ENCODE measurements around the gene LBP. TPM values are rescaled to one million over a fixed set of nuclear protein-coding genes. Genes with fewer than 3 reads are reported as not detected.

Gene LBP
- total and polyA plus RNA-seq, 10 donors = 0.09 to 0.13 (median 0.11) TPM; not detected in 7

DNA sequence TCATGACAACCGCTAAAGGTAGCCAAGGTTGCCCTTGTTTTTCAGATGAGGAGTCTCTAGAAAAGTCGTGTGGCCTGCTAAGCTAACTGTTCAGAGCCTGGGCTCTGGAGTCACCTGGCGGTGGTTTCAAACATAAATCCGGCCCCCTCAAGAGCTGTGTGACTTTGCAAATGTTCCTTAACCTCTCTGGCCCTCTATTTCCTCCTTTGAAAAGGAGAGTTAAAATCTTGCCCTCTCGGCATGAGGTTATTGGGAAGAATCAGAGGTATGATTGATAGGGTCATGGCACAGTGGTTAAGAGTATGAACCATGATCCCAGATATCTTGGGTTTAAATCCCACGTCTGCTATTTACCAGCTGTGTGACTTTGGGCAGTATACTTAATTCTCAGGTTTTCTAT lies 5.6 kb upstream of the LBP start:
- WGBS, 5 donors = 73 to 91% (median 84%) methylated on average over 6 of the region's 6 CpGs
- Histone ChIP-seq H3K27ac (no peak overlapping the region), H3K27me3 (replicated peaks in 1 of 7) (peaks cover 0 to 32% (median 0%) of the 10 kb centered on the region in 7 donors), H3K4me1 (no peaks in the 10 kb centered on the region), H3K4me3 (no peak overlapping the region), H3K9me3 (peaks cover 0 to 20% (median 12%) of the 10 kb centered on the region in 8 donors), H3K36me3 (peaks cover 0 to 17% (median 0%) of the 10 kb centered on the region in 6 donors)
- no peak for DNase-seq
- intact Hi-C loops (cut with DNase I; ENCODE audit: low total_unique reads) = no loop called here
- no peak for TF ChIP-seq POLR2AphosphoS5 (IDR thresholded peaks at IDR 0.05)
- TF ChIP-seq POLR2A (IDR thresholded peaks at IDR 0.05) = no peak
- no peak for TF ChIP-seq CTCF (IDR thresholded peaks at IDR 0.05 in 8 of 11, conservative IDR thresholded peaks at IDR 0.05 in 3 of 11)

GRCh38 chr20:38342216-38342615 lies 4.1 kb upstream of the LBP start:
- TF ChIP-seq POLR2AphosphoS5 (IDR thresholded peaks at IDR 0.05) = no peak
- TF ChIP-seq CTCF (IDR thresholded peaks at IDR 0.05 in 8 of 11, conservative IDR thresholded peaks at IDR 0.05 in 3 of 11) = no peak
- TF ChIP-seq POLR2A (IDR thresholded peaks at IDR 0.05) = no peak
- intact Hi-C loops (cut with DNase I; ENCODE audit: low total_unique reads) = no loop called here
- no peak for DNase-seq
- Histone ChIP-seq H3K9me3 (peaks cover 0 to 20% (median 12%) of the 10 kb centered on the region in 8 donors), H3K4me3 (no peak overlapping the region), H3K4me1 (no peaks in the 10 kb centered on the region), H3K36me3 (peaks cover 0 to 2% (median 0%) of the 10 kb centered on the region in 6 donors), H3K27ac (no peak overlapping the region), H3K27me3 (replicated peaks in 1 of 7) (peaks cover 0 to 19% (median 0%) of the 10 kb centered on the region in 7 donors)
- 56 to 62% (median 60%) methylated on average over 7 of the region's 7 CpGs for WGBS, 5 donors

DNA sequence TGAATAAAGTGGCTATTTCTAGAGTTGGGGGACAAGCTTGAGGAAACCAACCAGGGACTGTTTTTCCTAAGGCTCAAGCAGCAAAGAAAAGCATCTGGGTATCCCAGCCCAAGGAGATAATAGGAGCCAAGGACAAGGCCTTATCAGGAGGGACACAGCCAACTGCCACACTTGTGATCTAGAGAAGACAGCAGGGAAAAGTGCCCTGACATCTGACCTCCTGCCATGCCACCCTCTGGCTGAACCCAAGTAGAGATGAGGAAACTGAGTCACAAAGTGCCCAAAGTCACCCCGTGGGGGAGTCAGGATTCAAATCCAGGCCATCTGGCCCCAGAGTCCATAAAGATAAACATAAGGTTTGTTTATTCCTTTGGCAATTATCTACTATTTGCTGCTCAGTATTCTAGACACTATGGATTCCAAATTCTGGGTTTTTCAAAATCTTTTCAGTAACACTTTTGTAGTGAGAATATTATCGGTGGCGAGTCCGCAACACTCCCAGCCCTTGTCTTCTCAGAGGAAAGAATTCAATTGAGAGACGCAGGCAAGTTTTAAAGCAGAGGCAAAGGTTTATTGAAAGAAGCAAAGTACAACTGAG lies 3.5 kb upstream of the LBP start:
- peaks cover 0 to 14% (median 7%) of the 10 kb centered on the region in 8 donors for H3K9me3 ChIP-seq
- no peak for TF ChIP-seq POLR2A (IDR thresholded peaks at IDR 0.05)
- TF ChIP-seq POLR2AphosphoS5 (IDR thresholded peaks at IDR 0.05) = no peak
- no peak for TF ChIP-seq CTCF (IDR thresholded peaks at IDR 0.05 in 8 of 11, conservative IDR thresholded peaks at IDR 0.05 in 3 of 11)
- H3K4me3 ChIP-seq = no peak overlapping the region
- H3K27ac ChIP-seq = peak overlapping the region in 6 of 8 donors; percentile 22 to 55 (median 42)
- WGBS, 5 donors = 67 to 82% (median 76%) methylated on average over 5 of the region's 5 CpGs
- DNase-seq = no peak
- no peaks in the 10 kb centered on the region for H3K36me3 ChIP-seq
- intact Hi-C loops (cut with DNase I; ENCODE audit: low total_unique reads) = no loop called here
- H3K27me3 ChIP-seq (replicated peaks in 1 of 7) = peaks cover 0 to 17% (median 0%) of the 10 kb centered on the region in 7 donors
- H3K4me1 ChIP-seq = no peaks in the 10 kb centered on the region

DNA sequence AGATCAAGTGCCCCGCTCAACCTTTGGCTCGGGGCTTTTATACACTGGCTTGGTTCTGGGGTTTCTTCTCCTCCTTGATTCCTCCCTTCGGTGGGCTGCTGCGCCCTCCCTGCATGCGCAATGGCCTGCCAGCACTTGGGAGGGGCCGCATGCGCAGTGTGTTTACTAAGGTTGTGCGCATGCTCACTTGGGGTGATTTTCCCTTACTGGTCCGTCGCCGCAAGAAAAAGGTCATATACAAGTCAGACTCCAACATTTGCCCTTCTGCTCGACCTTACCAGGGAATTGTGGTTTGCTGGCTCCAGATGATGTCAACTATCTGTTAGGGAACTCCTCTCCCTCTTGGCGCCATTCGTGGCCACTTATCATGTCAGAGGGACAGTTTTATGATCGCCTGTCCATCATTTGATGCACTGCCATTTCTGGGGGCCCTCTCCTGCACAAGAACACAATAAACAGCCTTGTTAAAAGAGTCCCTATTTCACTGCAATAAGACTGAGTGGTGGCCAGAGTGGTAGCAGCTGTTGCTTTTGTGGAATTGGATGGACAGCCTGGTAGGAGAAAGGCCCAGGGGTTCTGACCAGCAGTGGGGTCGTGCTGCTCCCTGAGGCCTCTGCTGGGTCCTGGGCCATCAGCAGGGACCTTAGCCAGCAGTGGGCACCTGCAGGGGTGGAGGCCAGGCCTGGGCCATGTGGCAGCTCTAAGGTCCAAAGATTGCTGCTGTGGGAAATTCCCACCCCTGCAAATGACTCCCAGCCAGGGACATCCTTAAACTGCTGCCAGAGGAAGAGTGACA lies 2.8 kb upstream of the LBP start:
- no peaks in the 10 kb centered on the region for H3K36me3 ChIP-seq
- peaks cover 0 to 13% (median 0%) of the 10 kb centered on the region in 7 donors for H3K27me3 ChIP-seq (replicated peaks in 1 of 7)
- no peak for DNase-seq
- TF ChIP-seq POLR2AphosphoS5 (IDR thresholded peaks at IDR 0.05) (peak in 2 of 3 donors; percentile 22 to 62), POLR2A (IDR thresholded peaks at IDR 0.05) (no peak)
- 57 to 77% (median 67%) methylated on average over 16 of the region's 16 CpGs for WGBS, 5 donors
- intact Hi-C loops (cut with DNase I; ENCODE audit: low total_unique reads) = no loop called here
- peaks cover 0 to 7% (median under 1%) of the 10 kb centered on the region in 8 donors for H3K9me3 ChIP-seq
- peak overlapping the region in 6 of 8 donors; percentile 22 to 55 (median 42) for H3K27ac ChIP-seq
- no peaks in the 10 kb centered on the region for H3K4me1 ChIP-seq
- no peak overlapping the region for H3K4me3 ChIP-seq

All from spleen (tissue), 11 donors.